GM21447 (cell line): Measurements from ENCODE around the gene KRT12.

Source experiments
- ATAC-seq: cut with Tn5 transposase; IDR thresholded peaks from one replicate; pipeline ENCODE4 v1.9.1; 2021; ENCODE audit not compliant: unreplicated experiment

Gene KRT12

DNA sequence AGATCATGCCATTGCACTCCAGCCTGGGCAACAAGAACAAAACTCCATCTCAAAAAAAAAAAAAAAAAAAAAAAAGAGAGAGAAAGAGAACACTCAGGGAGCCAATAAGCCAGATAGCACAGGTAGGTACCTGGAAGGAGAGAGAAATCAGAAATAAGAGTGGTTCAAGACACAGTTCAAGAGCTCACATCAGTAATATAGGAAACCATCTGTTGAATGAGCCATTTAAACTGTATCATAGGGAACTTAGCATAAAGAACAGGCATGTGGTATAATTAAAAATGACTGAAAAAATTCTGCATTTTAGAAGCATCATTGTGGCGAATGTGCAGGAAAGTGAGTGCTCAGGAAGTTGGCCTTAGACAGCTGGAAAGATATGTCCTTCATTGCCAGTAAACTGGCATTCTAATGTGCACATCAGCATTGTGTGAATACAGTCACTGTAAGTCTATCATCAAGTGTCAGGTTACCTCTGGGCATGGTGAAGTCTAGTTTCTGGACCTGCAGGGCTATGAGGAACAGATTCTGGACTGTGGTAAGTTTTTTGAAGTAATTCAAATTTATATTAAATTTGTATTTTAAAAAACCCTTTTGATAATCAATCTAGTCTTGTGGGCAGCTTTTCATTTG lies 20.4 kb downstream of the KRT12 start:
- ATAC-seq: no peak

DNA sequence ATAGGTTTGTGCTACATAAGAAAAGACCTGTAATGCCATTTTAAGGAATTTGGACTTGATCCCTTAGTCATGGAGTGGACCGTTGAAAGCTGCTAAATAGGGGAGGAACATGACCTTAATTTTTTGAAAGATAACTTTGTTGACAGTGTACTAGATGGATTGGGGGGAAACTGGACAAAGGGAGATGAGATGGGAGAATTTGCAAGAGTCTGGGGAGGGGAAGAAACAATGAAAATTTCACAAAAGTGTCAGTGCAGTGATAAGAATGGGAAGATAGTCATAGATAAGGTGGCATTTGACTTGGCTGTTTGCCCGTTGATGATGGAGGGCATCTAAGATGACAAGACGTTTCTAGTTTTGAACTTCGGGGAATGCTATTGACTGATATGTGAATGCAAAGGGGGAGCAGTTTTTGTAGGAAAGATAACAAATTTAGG lies 22.3 kb downstream of the KRT12 start:
- ATAC-seq: no peak

DNA sequence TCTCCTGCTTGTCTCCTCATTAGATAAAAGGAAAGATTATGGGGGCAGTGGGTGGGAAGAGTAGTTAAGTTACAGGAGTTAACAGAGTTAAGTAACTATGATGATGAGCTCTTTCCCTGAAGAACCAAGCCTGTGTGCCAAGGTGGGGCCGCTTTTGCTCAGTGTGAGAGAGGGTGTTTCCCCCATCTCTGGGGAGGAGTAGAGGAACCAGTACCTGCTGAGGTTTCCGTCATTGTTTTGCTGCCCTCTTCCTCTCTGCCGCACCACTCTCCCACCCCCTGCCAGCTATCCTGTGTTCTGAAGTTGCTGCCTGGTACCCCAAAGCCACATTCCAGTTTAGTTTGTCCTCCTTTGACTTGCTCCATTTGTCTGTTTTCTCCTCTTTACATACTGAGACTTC lies 23.8 kb downstream of the KRT12 start:
- ATAC-seq: no peak

DNA sequence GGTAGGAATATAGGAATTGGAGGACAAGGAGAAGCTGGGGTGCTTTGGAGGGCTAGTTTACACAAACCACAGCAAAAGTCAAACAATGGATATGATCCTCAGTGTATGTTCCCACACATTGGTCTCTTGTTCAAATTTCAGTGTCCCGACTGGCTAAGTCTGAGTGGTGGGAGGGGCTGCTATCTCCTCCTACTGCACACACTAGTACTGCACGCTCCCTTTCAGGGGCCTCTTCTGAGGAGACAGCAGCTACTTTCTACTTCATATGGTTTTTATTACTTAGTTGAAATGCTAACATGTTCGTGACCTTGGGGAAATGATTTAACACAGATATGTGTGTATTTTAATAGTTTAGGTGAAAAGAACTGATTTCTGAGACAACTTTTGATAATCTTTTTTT lies 25.8 kb downstream of the KRT12 start:
- ATAC-seq: no peak

DNA sequence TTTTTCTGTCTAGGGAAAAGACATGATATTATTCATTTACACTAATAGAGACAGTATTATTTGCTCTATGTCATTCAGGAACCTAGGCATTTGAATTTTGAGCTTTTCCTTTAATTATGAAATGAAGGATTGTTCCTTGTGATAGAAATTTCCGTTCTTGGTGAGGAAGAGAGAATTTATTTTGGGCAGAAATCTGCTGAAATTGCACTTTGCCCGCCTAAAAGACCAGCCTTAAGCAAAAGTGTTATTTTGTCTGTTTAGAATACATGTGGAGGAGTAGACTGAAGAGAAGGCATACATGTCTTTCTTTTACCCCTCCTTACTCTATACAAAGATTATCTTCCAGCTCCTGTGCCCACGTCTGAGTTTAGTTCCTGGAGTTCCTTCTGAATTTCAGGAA lies 27.8 kb downstream of the KRT12 start:
- no peak for ATAC-seq

DNA sequence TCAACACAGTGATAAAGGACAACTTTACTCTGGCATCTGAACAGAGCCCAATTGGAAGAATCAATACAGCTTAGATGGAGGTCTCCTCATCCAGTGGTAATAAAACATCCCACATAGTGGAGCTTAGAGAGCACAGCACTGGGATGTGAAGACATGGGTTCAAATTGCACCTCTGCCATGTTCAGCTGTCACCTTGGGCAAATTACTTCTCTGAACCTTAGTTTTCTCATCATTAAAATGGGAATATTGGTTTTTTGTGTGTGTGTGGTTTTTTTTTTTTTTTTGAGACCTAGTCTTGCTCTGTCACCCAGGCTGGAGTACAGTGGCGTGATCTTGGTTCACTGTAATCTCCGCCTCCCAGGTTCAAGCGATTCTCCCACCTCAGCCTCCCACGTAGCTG lies 31.0 kb downstream of the KRT12 start:
- ATAC-seq: no peak

DNA sequence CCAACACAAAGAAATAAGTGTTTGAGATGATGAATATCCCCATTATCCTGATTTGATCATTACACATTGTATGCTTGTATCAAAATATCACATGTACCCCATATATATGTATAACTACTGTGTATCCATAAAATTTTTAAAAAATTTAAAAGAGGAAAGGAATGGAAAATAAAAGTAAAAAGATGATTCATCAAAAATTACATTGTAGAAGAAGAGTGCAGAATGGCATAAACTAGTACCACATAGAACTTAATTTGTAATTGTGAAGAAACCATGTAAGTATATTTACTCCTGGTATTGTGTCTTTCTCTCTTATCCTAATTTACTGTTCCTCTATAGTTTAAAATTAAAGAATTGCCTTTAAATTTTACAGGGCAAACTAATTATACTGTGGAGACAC lies 33.1 kb downstream of the KRT12 start:
- no peak for ATAC-seq

DNA sequence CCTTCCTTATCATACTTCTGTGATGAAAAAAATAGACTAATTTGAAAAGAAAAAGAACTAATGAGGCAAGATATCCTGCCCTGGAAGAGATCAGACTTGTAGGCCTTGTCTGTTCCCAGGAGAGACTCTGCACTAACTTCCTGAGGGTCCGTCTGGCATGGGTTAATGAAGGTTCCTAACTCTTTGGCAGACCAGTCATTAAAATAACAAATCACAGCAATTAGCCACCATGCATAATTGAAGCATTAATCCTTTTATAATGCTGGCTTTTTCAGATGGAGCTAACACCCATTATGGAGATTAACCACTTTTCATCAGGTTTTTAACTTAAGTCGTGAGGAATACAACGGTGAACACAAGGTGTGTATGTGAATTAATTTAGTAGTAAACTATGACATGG lies 34.2 kb downstream of the KRT12 start:
- ATAC-seq: no peak

DNA sequence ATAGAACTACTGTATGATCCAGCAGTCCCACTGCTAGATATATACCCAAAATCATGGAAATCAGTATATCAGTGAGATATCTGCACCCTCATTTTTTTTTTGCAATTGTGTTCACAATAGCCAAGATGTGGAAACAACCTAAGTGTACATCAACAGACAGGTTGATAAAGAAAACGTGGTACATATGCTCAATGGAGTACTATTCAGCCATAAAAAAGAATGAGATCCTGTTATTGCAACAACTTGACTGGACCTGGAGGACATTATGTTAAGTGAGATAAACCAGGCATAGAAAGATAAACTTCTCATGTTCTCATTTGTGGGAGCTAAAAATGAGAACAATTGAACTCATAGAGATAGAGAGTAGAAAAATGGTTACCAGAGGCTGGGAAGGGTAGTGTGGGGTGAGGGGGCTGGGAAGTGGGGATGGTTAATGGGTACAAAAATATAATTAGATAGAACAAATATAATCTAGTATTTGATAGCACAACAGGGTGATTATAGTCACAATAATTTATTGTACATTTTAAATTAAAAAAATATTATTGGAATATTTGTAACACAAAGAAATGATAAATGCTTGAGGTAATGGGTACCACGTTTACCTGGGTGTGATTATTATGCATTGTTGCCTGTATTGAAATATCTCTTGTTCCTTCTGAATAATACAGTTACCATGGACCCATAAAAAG lies 36.8 kb downstream of the KRT12 start:
- ATAC-seq: no peak

DNA sequence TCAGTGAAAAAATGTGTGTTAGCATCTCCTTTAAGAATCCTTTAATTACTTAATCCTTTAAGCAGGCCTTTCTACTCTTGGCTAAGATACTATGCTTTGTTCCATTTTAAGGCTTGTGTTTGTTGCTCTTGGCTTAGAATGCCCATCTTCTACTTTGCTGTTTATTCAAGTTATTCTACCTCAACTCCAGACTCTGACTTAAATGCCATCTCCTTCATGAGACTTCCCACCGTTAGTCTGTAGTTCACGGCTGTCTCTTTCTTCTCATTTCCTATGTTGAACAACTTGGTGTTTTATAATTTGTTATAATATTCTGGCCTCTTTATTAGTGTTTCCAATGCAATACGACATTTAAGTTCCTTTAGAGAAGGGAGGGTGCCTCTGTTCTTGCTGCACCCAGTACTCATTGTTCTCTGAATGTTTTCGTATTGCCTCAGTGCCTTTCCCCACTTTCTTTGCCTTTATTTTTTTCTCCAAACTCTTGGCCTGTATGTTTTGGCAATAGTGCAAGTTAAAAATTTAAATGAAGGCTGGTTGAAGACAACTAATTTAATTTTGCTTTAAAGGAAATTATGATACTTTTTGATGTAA lies 38.5 kb downstream of the KRT12 start:
- no peak for ATAC-seq

DNA sequence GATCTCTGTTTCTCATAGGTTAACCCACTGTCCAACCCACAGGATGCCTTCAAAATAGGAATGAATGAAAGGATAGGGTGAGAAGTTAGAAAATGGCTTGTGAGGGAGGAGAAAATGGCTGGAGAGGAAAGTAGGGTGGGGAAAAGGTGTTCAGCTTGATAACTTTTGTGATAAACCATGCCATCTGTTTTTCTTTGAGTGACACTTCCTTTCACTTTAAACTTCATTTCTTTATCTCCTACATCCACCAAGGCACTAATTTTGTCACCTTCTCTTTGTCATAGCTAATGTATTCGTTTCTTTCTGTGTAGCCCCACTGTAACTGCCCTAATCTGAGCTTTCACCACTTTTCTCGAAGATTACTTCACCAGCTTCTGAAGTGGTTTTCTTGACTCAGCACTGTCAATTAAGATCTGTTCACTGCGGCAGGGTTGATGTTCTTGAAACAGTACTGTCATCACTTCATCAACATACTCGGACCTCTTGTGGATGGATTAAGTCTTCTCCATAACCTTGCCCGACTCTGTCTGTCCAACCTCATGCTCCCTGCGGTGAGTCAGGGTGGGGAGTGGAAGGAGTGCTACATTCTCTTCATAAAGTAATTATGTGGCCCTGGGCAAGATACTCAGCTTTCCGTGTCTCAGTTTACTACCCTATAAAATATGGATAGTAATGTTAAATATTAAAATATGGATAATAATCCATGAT lies 39.1 kb downstream of the KRT12 start:
- no peak for ATAC-seq

DNA sequence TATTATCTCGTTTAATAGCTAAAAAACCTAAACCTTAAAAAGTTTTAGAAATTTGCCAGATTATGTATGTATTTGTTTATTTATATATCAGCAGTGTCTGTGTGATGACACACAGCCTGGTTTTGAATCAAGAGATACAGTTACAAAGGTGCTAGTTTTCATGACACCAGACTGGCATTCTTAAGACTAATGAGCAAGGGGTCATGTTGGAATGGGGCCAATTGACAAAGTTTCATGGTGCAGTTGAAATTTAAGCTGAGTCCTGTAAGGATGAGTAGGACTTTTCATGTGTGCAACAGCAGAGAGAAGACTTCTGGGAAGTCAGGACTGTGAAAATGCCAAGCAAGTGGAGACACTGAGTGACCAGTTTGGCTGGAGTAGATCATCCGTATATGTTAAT lies 41.4 kb downstream of the KRT12 start:
- no peak for ATAC-seq

DNA sequence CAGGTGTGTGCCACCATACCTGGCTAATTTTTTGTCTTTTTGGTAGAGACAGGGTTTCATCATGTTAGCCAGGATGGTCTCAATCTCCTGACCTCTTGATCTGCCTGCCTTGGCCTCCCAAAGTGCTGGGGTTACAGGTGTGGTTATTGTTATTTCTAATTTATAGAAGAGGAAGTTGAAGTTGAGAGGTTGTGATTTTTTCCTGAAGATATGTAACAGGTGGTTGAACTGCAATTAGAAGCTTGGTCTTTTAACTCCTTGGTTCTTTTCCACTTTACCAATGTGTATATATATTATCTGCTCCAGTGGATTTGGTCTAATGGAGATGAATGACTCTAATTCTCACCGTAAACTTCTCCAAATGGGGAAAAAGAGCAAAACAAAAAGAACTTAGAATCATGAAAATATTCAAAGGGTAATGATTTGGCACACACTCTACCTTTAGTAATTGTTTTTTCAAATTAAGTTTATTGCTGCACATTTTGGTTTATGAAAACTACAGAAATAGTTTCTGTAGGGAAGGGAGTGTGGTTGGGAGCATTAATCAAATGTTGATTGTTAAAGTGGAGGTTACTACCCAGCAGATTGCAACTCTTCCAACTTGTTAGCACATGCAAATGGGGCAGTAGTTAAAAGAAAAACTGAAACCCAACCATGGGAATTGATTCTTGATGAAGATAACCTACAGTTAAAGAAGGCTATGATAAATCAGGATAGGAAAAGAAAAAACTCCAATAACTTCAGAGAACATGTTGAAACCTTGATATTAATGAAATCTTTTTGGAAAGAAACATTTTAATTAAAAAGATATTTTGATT lies 42.8 kb downstream of the KRT12 start:
- no peak for ATAC-seq

DNA sequence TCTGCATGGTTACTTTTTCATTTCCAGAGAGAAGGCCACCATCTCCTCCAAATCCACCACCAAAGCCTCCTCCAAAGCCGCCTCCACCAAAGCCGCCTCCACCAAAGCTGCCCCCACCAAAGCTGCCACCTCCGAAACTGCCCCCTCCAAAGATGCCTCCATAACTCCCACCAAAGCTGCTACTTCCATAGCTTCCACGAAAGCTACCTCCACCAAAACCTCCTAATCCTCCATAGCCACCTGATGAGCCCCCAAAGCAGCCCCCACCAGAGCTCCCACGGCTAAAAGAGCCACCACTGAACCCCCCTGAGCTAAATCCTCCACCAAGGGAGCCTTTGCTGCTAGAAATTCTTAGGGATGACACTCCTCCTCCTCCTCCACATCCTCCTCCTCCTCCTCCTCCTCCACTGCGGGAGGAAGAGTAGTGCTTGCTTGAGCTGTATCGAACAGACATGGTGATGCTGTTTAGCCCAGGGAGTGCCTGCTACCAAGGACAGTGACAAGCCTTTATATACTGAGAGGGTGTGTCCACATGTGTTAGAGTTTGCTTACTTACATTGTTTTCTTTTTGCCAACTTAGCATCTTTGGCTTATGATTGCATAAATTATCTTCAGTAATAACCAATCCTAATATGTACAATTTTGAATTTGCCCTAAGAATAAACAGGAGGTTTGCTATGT lies 44.8 kb downstream of the KRT12 start, which contains the start of gene KRT10:
Gene KRT10, minus strand, starts transcription at position 483 of the 681 bp plus-strand sequence. Its CDS starts 29 bp downstream, at position 454.
- ATAC-seq: no peak

DNA sequence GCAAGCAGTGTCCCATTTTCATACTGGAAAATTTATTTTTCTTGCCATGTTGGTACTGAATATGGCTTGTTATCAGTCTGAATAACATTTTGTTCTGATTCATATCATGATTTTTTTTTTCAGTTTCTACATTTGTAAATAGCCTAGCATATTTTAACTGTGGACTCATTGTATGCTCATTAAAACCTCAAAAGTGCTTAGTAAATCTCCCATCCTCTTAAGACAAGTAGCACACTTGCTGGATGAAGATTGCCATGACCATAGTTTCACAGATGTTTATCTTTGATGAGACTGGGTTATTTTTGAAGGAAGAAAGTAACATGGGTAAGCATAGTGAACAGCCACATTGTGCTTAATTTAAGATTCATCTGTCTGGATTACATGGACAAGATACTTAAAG lies 45.5 kb downstream of the KRT12 start:
- ATAC-seq: no peak

DNA sequence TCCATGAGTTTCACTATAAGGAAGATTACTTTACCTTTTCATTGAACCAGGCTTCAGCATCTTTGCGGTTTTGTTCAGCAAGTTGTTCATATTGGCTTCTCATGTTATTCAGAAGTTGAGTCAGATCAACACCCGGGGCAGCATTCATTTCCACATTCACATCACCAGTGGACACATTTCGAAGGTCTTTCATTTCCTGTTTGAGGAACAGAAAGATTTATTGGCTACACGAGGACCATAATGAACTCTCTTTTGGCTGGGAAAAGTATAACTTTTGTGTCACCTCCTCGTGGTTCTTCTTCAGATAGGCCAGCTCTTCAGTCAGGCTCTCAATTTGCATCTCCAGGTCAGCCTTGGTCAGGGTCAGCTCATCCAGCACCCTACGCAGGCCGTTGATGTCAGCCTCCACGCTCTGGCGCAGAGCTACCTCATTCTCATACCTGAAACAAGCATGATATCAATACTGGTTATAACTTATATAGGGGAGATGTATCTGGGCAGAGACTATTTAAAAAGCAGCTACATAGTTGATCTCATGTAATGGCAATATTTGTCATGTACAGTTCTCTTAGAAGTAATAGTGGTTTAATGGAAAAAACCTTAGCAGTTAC lies 46.7 kb downstream of the KRT12 start:
- no peak for ATAC-seq

DNA sequence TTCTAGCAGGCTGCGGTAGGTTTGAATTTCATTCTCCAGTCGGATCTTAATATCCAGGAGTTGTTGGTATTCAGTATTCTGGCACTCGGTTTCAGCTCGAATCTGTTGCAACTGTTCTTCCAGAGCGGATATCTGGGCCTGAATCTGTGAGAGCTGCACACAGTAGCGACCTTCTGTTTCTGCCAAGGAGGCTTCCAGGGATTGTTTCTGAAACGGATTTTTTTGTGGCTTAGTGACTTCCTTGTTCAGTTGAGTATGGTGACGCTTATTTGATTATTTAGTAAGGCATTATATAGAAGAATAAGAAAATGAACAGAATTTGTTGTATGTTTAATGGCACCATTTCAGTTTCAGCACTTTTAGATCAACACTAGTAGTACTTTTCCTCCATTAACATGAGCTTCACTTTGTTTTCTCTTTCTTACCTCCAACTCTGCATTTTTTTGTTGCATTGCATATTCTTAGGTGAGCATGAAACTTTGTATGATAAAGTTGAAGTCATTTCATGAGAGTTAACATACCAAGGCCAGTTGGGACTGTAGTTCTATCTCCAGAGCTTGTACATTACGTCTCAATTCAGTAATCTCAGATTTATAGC lies 47.4 kb downstream of the KRT12 start:
- no peak for ATAC-seq

DNA sequence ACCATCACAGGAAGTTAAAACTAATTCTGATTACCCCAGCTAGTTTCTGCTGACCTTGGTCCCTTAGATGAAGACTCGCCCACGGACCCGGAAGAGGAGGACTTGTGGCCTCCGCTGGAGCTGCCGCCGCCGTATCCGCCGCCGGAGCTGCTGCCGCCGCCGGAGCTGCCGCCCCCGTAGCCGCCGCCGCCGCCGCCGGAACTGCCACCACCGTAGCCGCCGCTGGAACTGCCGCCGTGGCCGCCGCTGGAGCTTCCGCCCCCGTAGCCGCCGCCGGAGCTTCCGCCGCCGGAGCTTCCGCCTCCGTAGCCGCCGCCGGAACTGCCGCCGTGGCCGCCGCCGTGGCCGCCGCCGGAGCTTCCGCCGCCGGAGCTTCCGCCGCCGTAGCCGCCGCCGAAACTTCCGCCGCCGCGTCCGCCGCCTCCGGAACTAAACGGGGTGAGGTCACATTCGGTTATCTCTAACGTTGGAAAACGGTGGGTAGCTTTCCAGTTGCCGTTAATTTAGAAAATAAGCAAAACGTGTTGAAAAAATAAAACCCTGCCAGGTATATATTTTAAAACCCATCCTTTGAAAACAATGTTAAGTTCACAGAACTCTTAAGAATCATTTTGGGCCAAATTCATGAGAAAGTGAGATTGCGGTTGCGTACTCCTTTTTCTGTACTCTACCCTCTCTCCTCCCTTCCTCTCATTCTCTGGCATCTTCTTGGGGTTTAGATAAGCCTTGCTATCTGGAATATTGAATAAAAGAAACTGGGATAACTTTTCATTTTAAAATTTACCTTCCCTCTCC lies 48.1 kb downstream of the KRT12 start:
- ATAC-seq: peak; percentile 65

DNA sequence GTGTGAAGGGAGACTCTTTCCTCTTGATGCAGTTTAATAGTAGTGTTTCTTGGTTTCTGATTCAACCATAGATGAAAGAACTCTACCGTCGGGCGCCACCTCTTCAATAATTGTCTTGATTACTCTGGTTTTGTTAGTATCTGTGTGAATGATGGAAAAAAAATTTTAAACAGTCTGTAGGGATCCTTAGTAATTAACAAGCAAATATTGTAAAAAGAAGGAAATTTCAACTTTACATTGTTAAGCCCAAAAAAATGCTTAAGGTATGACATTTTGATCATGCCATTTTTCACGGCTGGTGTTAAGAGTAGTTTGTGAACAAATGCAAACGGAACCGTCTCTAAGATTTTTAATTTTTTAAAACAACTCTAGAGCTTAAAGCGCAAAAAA lies 48.7 kb downstream of the KRT12 start:
- ATAC-seq: no peak
